Measurements from ENCODE around the gene ARHGDIB.

ARHGDIB gene

GRCh38 chr12:14949631-14950030 is 11.8 kb downstream of the ARHGDIB start:
- no peak for DNase-seq (ENCODE audit: low read depth)
- H3K4me3 ChIP-seq (ENCODE audit: low read depth, low read length), result no peak overlapping the region
- in situ Hi-C loops (cut with HindIII; ENCODE audit: low sequenced_read_pairs), result no loop called here

GRCh38 chr12:14948672-14949071 is 12.7 kb downstream of the ARHGDIB start:
- H3K4me3 ChIP-seq (ENCODE audit: low read depth, low read length), result no peak overlapping the region
- TF ChIP-seq CTCF (IDR thresholded peaks at IDR 0.05; ENCODE audit: low read depth, low read length, missing control alignments), result no peak
- DNase-seq (ENCODE audit: low read depth), result peak; percentile 51
- in situ Hi-C loops (cut with HindIII; ENCODE audit: low sequenced_read_pairs), result no loop called here

More at GRCh38 chr12:14949631-14950030, 11.8 kb downstream of the ARHGDIB start:
- no peak for TF ChIP-seq CTCF (IDR thresholded peaks at IDR 0.05; ENCODE audit: low read depth, low read length, missing control alignments)

- H3K4me3 ChIP-seq (ENCODE audit: low read depth, low read length), result no peak overlapping the region
- in situ Hi-C loops (cut with HindIII; ENCODE audit: low sequenced_read_pairs), result no loop called here
- no peak for DNase-seq (ENCODE audit: low read depth)
- TF ChIP-seq CTCF (IDR thresholded peaks at IDR 0.05; ENCODE audit: low read depth, low read length, missing control alignments), result no peak
These were observed 14.5 kb downstream of the ARHGDIB start for GRCh38 chr12:14946861-14947260.

GRCh38 chr12:14946162-14946561 is 15.2 kb downstream of the ARHGDIB start:
- in situ Hi-C loops (cut with HindIII; ENCODE audit: low sequenced_read_pairs), result no loop called here
- H3K4me3 ChIP-seq (ENCODE audit: low read depth, low read length), result no peak overlapping the region
- no peak for DNase-seq (ENCODE audit: low read depth)
- TF ChIP-seq CTCF (IDR thresholded peaks at IDR 0.05; ENCODE audit: low read depth, low read length, missing control alignments), result no peak

- TF ChIP-seq CTCF (IDR thresholded peaks at IDR 0.05; ENCODE audit: low read depth, low read length, missing control alignments), result no peak
- H3K4me3 ChIP-seq (ENCODE audit: low read depth, low read length), result no peak overlapping the region
- DNase-seq (ENCODE audit: low read depth), result no peak
- in situ Hi-C loops (cut with HindIII; ENCODE audit: low sequenced_read_pairs), result no loop called here
These were observed 19.0 kb downstream of the ARHGDIB start for GRCh38 chr12:14942196-14942931.

- H3K4me3 ChIP-seq (ENCODE audit: low read depth, low read length), result no peak overlapping the region
- DNase-seq (ENCODE audit: low read depth), result no peak
- no peak for TF ChIP-seq CTCF (IDR thresholded peaks at IDR 0.05; ENCODE audit: low read depth, low read length, missing control alignments)
- in situ Hi-C loops (cut with HindIII; ENCODE audit: low sequenced_read_pairs), result no loop called here
These were observed 20.0 kb downstream of the ARHGDIB start for GRCh38 chr12:14941369-14941768.
